Measurements from ENCODE around the gene SFMBT2.
"Not testable (repeated sequence)": the region's sequence is repeated elsewhere in the genome, so short reads cannot be mapped to it uniquely, and the experiment has no call there.

The SFMBT2 gene

GRCh38 chr10:7400068-7400715, 10.6 kb downstream of the SFMBT2 start:
- no peak for DNase-seq

- no peak for DNase-seq
These were observed 11.3 kb downstream of the SFMBT2 start for GRCh38 chr10:7399533-7399932.

- peak in 1 of 3 experiments; percentile 5 for DNase-seq
These were observed 13.5 kb downstream of the SFMBT2 start for GRCh38 chr10:7397049-7398035.

GRCh38 chr10:7392301-7392700, 18.5 kb downstream of the SFMBT2 start:
- DNase-seq = not testable (repeated sequence)

- DNase-seq = no peak
These were observed 19.1 kb downstream of the SFMBT2 start for GRCh38 chr10:7391748-7392147.

GRCh38 chr10:7390689-7391110, 20.1 kb downstream of the SFMBT2 start:
- not testable (repeated sequence) for DNase-seq

- DNase-seq = no peak
These were observed 21.0 kb downstream of the SFMBT2 start for GRCh38 chr10:7389844-7390243.

- no peak for DNase-seq
These were observed 21.5 kb downstream of the SFMBT2 start for GRCh38 chr10:7389346-7389745.

GRCh38 chr10:7388602-7389001, 22.2 kb downstream of the SFMBT2 start:
- DNase-seq = no peak

GRCh38 chr10:7388149-7388548, 22.7 kb downstream of the SFMBT2 start:
- not testable (repeated sequence) for DNase-seq

GRCh38 chr10:7385114-7385513, 25.7 kb downstream of the SFMBT2 start:
- DNase-seq = no peak

- DNase-seq = no peak
These were observed 27.4 kb downstream of the SFMBT2 start for GRCh38 chr10:7383442-7383841.

GRCh38 chr10:7380704-7381241, 30.1 kb downstream of the SFMBT2 start:
- DNase-seq = no peak

GRCh38 chr10:7378602-7379403, 32.0 kb downstream of the SFMBT2 start:
- DNase-seq = no peak

GRCh38 chr10:7377614-7378248, 33.1 kb downstream of the SFMBT2 start:
- no peak for DNase-seq

- DNase-seq = no peak
These were observed 36.0 kb downstream of the SFMBT2 start for GRCh38 chr10:7374795-7375194.

GRCh38 chr10:7373039-7373438, 37.8 kb downstream of the SFMBT2 start:
- no peak for DNase-seq

- no peak for DNase-seq
These were observed 38.3 kb downstream of the SFMBT2 start for GRCh38 chr10:7372504-7372903.

GRCh38 chr10:7370511-7370910, 40.3 kb downstream of the SFMBT2 start:
- DNase-seq = no peak

- DNase-seq = no peak
These were observed 45.6 kb downstream of the SFMBT2 start for GRCh38 chr10:7365027-7365745.

- no peak for DNase-seq
These were observed 46.4 kb downstream of the SFMBT2 start for GRCh38 chr10:7364474-7364873.

- no peak for DNase-seq
These were observed 47.1 kb downstream of the SFMBT2 start for GRCh38 chr10:7363700-7364099.
